GM21515 (cell line): Measurements from ENCODE around the gene SLC25A36.

Experiments
- ATAC-seq: cut with Tn5 transposase; IDR thresholded peaks from one replicate; pipeline ENCODE4 v1.9.1; 2021; ENCODE audit not compliant: unreplicated experiment

Gene SLC25A36, protein sequence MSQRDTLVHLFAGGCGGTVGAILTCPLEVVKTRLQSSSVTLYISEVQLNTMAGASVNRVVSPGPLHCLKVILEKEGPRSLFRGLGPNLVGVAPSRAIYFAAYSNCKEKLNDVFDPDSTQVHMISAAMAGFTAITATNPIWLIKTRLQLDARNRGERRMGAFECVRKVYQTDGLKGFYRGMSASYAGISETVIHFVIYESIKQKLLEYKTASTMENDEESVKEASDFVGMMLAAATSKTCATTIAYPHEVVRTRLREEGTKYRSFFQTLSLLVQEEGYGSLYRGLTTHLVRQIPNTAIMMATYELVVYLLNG

DNA sequence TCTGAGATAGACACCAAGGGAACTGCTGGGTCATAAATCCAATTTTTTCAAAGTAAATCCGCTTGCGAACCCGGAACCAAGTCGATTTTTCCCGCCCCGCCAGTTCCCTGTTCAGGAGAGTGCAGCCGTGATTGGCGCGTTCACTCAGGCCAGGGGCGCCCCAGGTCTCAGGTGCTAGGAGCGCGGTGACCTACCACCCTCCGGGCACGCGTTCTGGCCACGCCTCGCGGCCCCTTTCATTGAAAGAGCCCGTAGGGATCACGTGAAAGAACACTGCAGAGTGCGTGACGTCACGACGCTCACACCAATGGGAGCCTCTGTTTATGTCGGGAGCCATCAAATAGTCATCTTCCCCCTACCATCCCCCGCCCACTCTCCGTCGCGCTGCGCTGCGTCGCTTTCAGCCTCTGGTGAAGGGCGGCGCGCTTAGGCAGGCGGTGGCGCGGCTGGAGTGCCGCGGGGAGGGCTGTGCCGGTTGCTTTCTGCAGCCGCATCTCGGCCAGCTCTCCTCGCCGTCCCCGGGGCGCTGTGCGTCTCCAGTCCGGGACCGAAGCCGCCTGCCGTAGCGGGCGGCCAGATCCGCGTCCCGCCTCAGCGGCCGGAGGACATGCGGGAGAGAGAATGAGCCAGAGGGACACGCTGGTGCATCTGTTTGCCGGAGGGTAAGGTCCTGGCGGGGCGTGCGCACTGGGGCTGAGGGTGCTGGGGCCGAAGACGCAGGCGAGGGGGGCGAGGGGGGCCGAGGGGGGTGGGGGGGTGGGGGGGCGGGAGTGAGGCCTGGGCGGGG, at the start of gene SLC25A36:
TSS of gene SLC25A36 (plus strand) at position 403 of the 787 bp plus-strand sequence. CDS start at position 622, 219 bp downstream.
- ATAC-seq = peak; percentile 98

DNA sequence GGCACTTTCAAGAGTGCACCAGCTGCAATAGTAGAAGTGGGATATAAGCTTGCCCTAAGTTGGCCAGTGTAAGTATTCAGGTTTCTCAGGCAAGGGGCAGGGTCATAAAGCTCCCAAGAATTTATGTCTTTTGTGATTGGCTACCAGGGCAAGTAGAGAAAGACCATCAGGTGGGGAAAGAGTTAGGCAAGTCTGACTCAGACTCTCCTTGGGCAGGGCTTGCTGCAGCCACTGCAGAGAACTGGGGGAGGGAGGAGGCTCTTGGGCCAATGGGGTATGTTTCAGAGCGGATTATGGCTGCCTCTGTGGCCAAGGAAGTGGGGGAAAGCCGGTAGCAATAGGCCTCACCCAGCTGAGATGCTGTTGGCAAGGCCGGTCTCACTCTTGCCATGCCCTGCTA, 44.6 kb upstream of the SLC25A36 start:
- ATAC-seq = no peak

DNA sequence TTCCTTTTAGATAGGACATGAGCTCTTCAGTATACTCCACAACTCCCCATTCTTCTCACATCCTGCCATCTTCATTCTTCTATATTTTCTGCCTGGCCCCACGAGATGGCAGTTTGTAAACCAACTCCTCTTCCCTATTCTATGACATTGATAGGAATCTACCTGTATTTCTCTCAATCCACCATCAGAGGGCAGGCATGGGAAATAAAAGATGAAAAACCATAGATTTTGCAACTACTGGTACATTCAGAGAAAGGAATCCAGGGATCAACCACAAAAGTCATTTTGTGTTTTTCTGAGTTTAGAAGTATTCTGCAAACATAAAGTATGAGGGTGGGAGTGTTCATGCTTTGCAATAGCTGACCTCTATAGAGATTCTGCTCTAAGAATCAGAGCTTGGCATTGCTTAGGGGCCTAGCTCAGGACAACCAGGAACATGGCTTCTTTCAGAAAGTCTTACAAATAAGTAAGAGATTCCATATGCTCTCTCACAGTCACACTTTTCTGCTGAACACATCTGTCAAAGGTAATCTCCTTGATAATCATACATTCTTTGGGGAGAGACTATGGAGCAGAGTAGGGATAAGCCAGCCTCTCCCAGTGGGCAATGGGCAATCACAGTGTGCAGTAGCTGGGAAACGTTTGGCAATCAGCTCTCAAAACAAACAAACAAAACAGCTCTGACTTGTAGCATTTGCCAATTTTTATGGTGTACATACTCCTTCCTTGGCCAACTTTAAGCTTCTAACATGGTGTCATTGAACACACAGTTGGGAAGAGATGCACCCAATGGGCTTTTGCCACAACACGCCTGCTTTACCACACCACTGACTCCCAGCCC, 43.1 kb upstream of the SLC25A36 start:
- no peak for ATAC-seq

DNA sequence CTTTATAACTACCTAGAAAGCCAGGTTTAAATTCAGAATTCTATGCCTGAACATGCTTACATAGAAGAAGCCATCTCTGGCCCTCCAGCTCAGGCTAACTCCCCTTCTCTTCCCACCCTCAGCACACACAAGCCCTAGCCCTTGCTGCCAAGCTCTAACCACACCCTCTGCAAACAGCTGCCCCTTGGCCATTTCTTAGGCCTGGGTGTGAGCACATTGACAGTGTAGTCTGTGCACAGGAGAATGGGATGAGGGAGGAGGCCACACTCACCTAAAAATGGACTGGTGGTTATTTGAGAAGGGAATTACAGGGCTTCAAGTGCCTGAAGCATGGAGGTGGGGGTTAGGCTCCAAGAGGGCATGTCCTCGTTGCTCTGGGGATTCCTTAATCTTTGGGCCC, 42.3 kb upstream of the SLC25A36 start:
- no peak for ATAC-seq

DNA sequence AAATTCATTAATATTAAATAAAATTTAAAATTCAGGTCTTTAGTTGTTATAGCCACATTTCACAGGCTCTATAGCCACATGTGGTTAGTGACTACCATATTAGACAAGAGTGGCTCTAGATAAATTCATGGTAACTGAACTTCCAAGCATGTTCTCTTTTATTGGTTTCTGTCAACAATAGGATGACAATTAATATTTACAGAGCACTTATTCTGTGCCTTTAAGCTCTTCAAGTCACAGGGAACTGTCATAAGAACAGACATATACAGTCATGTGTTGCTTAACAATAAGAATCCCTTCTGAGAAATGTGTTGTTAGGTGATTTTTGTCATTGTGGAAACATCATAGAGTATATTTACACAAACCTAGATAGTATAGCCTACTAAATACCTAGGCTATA, 38.8 kb upstream of the SLC25A36 start:
- no peak for ATAC-seq

DNA sequence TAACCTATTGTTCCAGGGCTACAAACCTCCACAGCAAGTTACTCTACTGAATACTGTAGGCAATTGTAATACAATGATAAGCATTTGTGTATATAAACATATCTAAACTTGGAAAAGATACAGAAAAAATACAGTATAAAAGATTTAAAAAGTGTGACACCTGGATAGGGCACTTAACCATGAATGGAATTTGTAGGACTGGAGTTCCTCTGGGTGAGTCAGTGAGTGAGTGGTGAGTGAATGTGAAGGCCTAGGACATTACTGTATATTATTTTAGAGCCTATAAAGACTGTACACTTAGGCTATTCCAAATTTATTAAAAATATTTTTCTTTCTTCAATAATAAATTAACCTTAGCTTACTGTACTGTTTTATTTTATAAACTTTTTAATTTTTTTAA, 38.4 kb upstream of the SLC25A36 start:
- ATAC-seq = no peak

DNA sequence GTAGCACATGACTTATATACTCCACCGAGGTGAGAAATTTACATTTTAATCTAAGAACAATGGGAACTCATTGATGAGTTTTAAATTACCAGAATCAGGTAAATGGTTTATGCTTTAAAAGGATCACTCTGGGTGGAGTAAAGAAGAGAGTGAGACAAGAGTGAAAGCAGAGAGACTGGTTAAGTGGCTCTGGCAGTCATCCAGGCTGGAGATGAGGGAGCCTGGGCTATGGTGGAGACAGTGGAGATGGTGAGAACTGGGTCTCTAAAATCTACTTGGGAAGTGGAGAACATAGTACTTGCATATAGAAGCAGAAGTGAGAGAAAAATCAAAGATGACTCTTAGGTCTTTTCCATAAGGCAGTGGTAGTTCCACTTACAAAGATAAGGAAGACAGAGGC, 37.1 kb upstream of the SLC25A36 start:
- no peak for ATAC-seq

DNA sequence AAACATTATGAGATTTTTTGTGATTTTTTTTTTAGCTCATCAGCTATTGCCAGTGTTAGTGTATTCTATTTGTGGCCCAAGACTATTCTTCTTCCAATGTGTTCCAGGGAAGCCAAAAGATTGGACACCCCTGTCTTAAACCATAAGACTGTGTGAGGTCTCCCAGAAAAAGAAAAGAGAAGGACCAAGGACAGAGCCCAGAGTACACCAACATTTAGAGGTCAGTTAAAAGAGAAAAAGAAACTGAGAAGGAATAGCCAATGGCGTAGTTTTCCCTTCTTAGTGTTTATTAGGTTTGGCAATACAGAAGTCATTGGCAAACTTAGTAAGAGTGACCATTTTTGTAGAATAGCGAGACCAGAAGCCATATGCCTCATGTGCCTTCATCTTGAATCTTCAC, 36.1 kb upstream of the SLC25A36 start:
- no peak for ATAC-seq

DNA sequence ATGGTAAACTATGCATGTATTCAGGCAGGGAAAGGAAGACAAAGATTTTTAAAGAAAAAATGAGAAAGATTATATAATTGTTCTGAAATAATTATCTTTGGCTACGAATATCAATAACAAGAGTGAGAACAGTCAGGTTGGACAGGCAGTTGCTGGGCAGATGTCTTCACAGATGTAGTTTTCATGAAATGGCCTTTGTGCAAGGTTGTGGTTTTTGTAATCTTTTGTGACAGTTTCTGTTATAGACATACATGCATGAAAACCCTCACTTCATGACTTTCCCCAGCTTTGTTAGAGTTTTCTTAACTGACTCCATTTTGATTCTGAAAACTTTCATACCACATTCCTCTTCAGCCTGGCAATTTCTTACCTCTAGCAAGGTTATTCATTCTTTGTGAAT, 34.9 kb upstream of the SLC25A36 start:
- ATAC-seq = no peak

DNA sequence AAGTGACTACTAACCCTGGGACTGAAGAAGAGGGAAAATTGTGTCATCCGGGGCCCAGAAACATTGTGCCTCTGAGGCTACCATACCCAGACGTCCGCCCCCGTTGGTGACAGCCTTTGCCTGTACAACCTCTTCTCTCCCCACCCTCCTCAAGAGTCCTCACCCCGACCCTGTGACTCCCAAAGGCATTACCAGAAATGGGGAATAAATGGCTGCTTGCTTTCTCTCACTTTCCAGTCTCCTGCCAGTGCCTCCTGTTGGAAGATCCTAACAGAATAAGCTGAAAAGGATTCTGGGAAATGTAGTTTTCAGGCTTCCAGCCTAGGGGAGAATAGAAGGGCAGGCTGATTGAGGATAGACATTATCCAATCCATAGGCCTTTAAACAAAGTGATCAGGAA, 30.8 kb upstream of the SLC25A36 start:
- ATAC-seq = no peak

DNA sequence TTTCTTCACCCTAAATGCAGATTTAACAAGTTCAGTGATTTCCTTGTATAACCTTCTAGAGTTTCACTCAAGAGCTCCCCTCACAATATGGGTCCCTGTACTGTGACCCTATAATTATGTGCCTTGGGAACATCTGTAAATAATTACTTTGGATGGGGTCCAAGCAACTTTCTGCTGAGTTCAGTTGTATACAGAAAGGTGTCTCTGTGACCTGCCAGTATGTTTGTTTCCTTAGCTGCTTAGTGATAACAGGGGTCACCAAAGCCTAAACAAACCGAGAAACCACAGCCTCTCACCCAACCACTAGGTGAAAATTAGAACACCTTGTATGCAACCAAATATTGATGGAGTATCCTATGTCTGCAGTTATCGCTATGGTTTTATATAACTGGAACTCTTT, 29.8 kb upstream of the SLC25A36 start:
- no peak for ATAC-seq

DNA sequence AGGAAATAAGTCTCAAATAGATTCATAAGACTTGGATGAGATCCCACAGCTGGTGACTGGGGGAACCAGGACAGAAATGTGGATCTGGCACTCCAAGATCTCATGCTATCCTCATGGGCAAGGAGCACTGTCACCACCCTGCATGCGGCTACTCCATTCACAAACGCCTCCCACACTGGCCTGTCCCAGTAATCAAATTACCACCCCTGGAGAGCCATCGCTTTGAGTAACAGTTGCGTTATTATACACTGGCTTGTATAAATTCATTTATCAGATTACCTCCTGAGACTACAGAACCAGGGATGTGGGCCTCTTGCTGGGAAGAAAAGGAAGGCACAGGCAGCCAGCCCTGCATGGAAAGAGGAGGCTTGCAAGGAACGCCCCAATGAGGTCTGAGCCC, 27.9 kb upstream of the SLC25A36 start:
- ATAC-seq = no peak

DNA sequence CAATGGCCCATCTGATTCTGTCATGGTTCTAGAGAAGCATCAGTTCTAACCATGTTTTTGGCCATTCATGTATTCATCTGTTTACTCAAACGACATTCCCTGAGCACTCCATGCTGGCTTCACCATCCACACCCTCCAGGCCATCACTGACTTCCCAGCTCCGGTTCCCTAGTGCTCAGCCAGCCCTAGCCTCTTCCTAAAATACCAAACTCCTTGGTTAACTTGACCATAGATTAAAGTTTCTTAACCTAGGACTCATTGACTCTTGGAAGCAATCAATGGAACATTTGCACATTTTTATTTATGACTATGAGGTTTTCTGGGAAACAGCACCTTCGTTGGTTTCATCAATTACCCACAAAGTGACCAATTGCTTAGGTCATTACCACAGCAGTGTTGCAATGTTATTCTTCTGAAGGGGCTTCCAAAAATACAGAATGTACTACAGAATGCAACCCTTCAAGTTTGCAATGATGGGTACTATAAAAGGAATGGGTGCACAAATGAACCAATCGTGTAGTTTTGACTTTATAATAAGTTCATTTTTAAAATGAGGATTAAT, 27.2 kb upstream of the SLC25A36 start:
- no peak for ATAC-seq

DNA sequence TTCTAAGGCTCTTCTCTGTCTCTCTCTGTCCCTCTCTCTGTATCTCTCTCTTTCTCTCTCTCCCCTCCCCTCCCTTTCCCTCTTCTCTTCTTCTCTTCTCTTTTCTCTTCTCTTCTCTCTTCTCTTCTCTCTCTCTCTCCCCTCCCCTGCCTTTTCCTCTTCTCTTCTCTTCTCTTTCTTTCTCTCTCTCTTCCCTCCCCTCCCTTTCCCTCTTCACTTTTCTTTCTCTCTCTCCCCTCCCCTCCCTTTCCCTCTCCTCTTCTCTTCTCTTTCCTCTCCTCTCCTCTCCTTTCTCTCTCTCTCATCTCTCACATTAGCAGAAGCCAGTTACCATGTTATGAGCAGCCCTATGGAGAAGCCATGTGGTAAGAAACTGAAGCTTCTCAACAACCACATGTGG, 25.0 kb upstream of the SLC25A36 start:
- no peak for ATAC-seq

DNA sequence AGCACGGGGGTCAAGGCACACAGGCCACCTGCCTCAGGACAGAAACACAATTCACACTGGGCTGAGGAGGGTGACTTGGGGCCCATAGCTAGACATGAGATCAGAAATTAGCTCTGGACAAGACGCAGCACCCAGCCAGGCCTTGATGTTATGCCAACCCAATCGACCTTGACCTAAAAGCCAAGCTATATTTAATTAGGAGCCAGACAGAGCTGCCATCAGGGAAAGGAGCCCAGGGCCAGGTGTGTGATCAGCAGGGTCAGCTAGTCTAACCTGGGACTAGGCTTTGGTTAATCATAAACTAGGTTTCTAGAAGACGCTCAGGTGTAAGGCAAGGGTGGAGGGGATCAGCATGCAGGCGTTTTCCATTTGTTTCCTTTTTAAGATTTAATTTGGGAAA, 23.9 kb upstream of the SLC25A36 start:
- ATAC-seq = no peak

DNA sequence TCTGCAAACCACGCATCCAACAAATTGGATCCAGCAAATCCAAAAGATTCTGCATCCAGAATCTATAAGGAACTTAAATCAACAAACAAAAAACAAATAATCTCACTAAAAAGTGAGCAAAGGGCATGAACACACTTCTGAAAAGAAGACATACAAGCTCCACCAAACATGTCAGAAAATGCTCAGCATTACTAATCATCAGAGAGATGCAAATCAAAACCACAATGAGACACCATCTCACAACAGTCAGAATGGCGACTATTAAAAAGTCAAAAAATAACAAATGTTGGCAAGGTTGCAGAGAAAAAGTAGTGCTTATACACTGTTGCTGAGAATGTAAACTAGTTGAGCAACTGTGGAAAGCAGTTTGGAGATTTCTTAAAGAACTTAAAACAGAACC, 21.6 kb upstream of the SLC25A36 start:
- ATAC-seq = no peak

DNA sequence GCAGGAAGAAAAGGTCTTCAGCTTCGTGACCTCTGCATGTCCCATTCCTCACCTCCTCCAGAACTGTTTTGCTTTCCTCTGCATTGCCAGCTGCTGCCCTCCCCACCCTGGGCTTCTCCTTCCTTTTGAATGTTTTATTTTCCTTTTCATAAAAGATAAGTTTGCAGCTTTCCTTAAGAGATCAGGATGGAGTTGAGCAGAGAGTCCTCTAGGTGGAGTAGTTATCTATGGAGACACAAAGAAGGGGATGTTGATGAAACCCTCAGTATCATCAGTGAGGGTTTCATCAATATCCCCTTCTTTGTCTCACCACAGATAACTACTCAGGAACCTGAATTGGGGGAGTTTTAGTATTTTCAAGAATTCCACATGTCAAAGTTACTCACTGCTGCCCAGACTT, 19.0 kb upstream of the SLC25A36 start:
- ATAC-seq = no peak

DNA sequence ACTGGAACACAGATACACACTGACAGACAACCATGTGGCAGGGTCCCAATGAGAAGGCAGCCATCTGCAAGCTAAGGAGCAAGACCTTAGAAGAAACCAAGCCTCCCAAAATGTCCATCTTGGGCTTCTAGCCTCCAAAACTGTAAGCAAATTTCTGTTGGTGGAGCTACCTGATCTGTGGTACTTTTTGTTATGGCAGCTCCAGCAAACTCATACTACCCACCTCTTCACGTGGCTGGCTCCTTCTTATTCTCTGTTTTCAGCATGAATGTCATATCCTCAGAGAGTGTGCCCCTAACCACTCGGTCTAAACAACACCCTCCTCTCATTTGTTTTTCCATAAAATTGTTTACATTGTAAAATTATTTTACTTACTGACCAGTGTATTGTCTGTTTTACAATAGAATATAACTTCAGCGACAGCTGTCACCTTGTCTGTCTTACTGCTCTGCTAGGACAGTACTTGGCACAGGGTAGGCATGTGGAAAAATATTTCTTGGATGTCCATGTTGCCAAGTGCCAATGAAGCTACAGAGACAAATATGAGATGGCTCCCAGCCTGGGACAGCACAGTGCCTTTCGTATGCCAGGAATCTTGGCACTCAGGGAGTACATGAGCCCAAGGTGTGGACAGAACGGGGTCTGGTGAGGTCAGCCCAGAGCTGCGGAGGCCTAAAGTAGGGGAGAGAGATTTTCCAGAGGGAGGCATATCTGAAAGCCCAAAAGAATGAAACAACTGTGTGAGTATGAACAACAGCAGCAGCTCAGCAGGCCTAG, 17.4 kb upstream of the SLC25A36 start:
- no peak for ATAC-seq

DNA sequence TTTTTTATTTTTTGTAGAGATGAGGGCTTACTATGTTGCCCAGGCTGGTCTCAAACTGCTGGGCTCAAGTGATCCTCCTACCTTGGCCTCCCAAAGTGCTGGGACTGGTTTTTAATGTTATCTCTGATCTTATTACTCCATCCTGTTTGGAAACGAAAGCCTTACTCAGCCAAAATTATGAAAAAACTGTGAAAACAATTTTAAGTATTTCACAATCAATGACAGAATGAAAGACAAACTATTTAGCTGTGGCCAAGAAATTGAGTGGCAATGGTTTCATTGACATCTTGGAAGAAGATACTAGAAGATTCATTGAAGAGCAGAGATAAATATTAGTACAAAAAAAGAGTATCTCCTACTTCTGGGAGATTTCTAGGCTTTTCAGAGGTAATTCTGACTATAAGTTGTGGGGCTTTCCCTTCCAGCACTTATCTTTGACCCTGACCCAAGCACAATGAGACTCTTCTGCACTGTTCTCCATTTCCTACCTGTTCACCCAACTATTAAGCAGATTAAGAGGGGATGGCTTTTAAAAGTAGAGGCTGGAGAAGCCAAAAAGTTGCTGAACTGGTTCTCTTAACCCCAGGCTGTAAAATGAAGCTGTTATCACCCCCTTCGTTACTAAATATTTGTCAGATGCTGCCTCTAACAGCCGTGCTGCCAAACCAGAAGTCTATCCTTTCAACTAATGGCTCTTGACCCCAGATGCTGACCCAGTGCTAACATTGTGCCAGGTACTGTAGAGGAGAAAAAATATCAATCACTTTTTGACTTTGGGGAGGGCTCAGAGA, 14.2 kb upstream of the SLC25A36 start:
- ATAC-seq = no peak

DNA sequence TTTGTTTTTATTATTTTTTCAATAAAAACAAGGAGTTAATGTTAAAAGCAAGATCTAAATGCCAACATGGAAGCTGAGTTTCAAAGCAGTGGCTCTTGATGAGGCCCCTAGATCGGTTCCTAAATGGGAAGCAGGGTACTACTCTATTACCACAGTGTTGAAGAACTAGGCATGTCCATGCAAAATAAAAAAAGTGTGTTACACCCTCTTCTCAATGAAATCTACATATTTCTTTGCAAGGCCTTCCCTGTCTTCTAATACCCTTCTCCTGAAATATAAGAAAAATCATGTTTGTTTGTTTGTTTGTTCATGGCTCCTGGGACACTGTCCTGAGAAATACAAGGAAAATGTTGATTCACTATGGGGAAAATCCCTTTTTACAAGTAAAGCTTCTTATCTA, 12.2 kb upstream of the SLC25A36 start:
- ATAC-seq = no peak
